OCI-LY7 (cell line): ENCODE results near the gene RPL35. TPM values are rescaled to one million over a fixed set of nuclear protein-coding genes. Genes with fewer than 3 reads are reported as not detected.
A peak's percentile ranks its signal among the peaks of the same experiment; 100 is the strongest.

Experiments
- BruUV-seq: library from RNA; stranded (reverse); fragments of 400-500 nt; replicated peaks from 2 replicates; lab custom pipeline; 2021; lab: Mats Ljungman, UMichigan
- CTCF ChIA-PET: fragments of 300-600 bp; sonication (Branson Sonifier 250); formaldehyde crosslinking; loops from one replicate; lab custom pipeline; 2022; ENCODE audit warnings: antibody characterized with exemption; ENCODE audit not compliant: unreplicated experiment; lab: Charles Lee
- POLR2A ChIA-PET: fragments of 300-600 bp; sonication (Branson Sonifier 250); formaldehyde crosslinking; loops from one replicate; lab custom pipeline; 2022; ENCODE audit warnings: antibody characterized with exemption; lab: Charles Lee
- DNase-seq: peaks from one replicate; pipeline ENCODE4 v3.0.0-alpha.2; 2015; ENCODE audit warnings: low spot score
- H2AFZ ChIP-seq: fragments of 200-600 bp; sonication (generic), shearing (Covaris generic); 2 replicates; pipeline ENCODE4 v1.6.1; 2014; ENCODE audit warnings: mild to moderate bottlenecking, antibody characterized with exemption, low read length, moderate library complexity
- H3K27ac ChIP-seq: fragments of 200-600 bp; sonication (generic); 2 replicates; pipeline ENCODE4 v1.5.1; 2014; ENCODE audit warnings: mixed run types, low read depth, mild to moderate bottlenecking, moderate library complexity, low read length, inconsistent platforms; ENCODE audit not compliant: poor library complexity, severe bottlenecking
- H3K36me3 ChIP-seq: fragments of 200-600 bp; sonication (generic); 2 replicates; pipeline ENCODE4 v1.6.1; 2014; ENCODE audit warnings: mild to moderate bottlenecking, antibody characterized with exemption, low read length, moderate library complexity, mixed read lengths; ENCODE audit not compliant: insufficient read depth
- H3K4me1 ChIP-seq: fragments of 200-600 bp; sonication (generic); 2 replicates; pipeline ENCODE4 v1.5.1; 2014; ENCODE audit warnings: mild to moderate bottlenecking, low read length; ENCODE audit not compliant: insufficient read depth, poor library complexity, severe bottlenecking
- H3K4me2 ChIP-seq: fragments of 200-600 bp; sonication (generic); 2 replicates; pipeline ENCODE4 v1.6.1; 2014; ENCODE audit warnings: mild to moderate bottlenecking, low read length
- H3K4me3 ChIP-seq: fragments of 200-600 bp; sonication (generic); 2 replicates; pipeline ENCODE4 v1.5.1; 2014; ENCODE audit warnings: mild to moderate bottlenecking, low read depth, low read length; ENCODE audit not compliant: poor library complexity, severe bottlenecking
- H3K79me2 ChIP-seq: fragments of 200-600 bp; sonication (generic); 2 replicates; pipeline ENCODE4 v1.6.1; 2016; ENCODE audit warnings: low read depth, mild to moderate bottlenecking, low read length, moderate library complexity, mixed read lengths; ENCODE audit not compliant: insufficient read depth
- H3K9me2 ChIP-seq: fragments of 200-600 bp; sonication (generic); 2 replicates; pipeline ENCODE4 v1.6.1; 2016; ENCODE audit warnings: mild to moderate bottlenecking, low read length, mixed read lengths; ENCODE audit not compliant: insufficient read depth
- H3K9me3 ChIP-seq: fragments of 200-600 bp; sonication (generic); 2 replicates; pipeline ENCODE4 v1.6.1; 2014; ENCODE audit warnings: mild to moderate bottlenecking, mixed run types, low read length, mixed read lengths
- H4K20me1 ChIP-seq: fragments of 200-600 bp; sonication (generic); 2 replicates; pipeline ENCODE4 v1.6.1; 2014; ENCODE audit warnings: mild to moderate bottlenecking, antibody characterized with exemption, low read length, moderate library complexity, mixed read lengths; ENCODE audit not compliant: insufficient read depth
- CTCF ChIP-seq: fragments of 200-600 bp; sonication (generic); conservative IDR thresholded peaks from 2 replicates; pipeline ENCODE4 v1.5.1; 2014; ENCODE audit warnings: mild to moderate bottlenecking, antibody characterized with exemption, low read length, moderate library complexity, mixed read lengths
- EZH2phosphoT487 ChIP-seq: fragments of 200-600 bp; sonication (generic); IDR thresholded peaks from 2 replicates; pipeline ENCODE4 v1.6.1; 2018; ENCODE audit warnings: low read depth, borderline replicate concordance, mild to moderate bottlenecking, mixed run types, antibody characterized with exemption, low read length, moderate library complexity, mixed read lengths
- intact Hi-C: fragments of 100-400 bp; cut with micrococcal nuclease; formaldehyde crosslinking; loops from one replicate; pipeline ENCODE4 v1.10.0; 2022; ENCODE audit not compliant: unreplicated experiment
- total RNA-seq, 2 experiments: library from RNA; depleted of rRNA in 1 of 2; stranded (reverse); fragments of >200 nt in 1 of 2; shearing (Covaris generic) in 1 of 2; gene quantifications; 2 replicates each; pipeline ENCODE4 v1.2.3, GENCODE V29; 2014 to 2022

Gene RPL35
- total RNA-seq, 2 experiments from 2014 or later, result 1,713 to 6,190 TPM

GRCh38 chr9:124871156-124871561, 9.4 kb upstream of the RPL35 start:
- CTCF ChIA-PET, result no interaction called here
- no peak for TF ChIP-seq CTCF
- no peak for TF ChIP-seq EZH2phosphoT487
- peaks cover 62% of the 10 kb centered on the region for H3K36me3 ChIP-seq

DNA sequence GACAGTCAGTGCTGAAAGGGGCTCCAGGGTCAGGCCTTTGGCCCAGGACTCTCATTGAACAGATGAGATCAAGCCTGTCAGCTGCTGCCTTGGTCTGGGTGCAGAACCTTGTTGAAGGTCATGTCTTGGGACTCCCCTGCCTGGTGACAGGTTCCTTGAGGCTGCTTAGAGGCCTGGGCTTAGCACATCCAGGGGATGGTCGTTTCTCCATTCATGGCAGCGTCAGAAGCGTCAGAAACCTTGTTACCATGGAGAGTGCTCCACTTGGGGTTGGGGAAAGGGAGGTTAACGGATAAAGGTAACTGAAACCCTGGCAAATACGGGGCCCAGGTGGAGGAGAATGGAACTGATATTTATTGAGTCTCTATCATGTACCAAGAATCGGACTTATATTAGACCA, 9.0 kb upstream of the RPL35 start:
- ChIA-PET POLR2A (interaction anchor here (0.6 to 1.9 kb wide), 4 partner anchors 19 to 969 kb away, joined by 3 to 4 read pairs (median 4); no protein-coding TSS in a partner anchor), CTCF (no interaction called here)
- H3K4me1 ChIP-seq, result peaks cover 56% of the 10 kb centered on the region
- H3K36me3 ChIP-seq, result peaks cover 58% of the 10 kb centered on the region
- H3K4me2 ChIP-seq, result peak overlapping the region; percentile 95
- no peak for DNase-seq
- peak overlapping the region; percentile 88 for H3K27ac ChIP-seq
- no peaks in the 10 kb centered on the region for H3K9me3 ChIP-seq
- no peak overlapping the region for H2AFZ ChIP-seq
- peaks cover 78% of the 10 kb centered on the region for H3K79me2 ChIP-seq
- TF ChIP-seq EZH2phosphoT487 (no peak), CTCF (no peak)
- H3K4me3 ChIP-seq, result peak overlapping the region; percentile 79
- peaks cover 36% of the 10 kb centered on the region for H4K20me1 ChIP-seq
- H3K9me2 ChIP-seq, result no peaks in the 10 kb centered on the region
- no TSS peak for BruUV-seq
- intact Hi-C loops, result loop anchor here (2.0 kb wide), 1 partner anchor 272 kb away; the partner anchor contains the start of gene SCAI

More at GRCh38 chr9:124871156-124871561, 9.4 kb upstream of the RPL35 start:
- Histone ChIP-seq H3K9me2 (no peaks in the 10 kb centered on the region), H2AFZ (no peak overlapping the region), H4K20me1 (peaks cover 36% of the 10 kb centered on the region), H3K4me1 (peaks cover 56% of the 10 kb centered on the region), H3K4me3 (peak overlapping the region; percentile 79), H3K4me2 (peak overlapping the region; percentile 95), H3K79me2 (peaks cover 78% of the 10 kb centered on the region), H3K9me3 (no peaks in the 10 kb centered on the region), H3K27ac (peak overlapping the region; percentile 88)
- no peak for DNase-seq
- BruUV-seq, result no TSS peak
- POLR2A ChIA-PET, result interaction anchor here (0.5 to 1.9 kb wide), 2 partner anchors 20 to 1559 kb away, joined by 3 to 4 read pairs; no protein-coding TSS in a partner anchor
- intact Hi-C loops, result loop anchor here (2.0 kb wide), 1 partner anchor 272 kb away; the partner anchor contains the start of gene SCAI

DNA sequence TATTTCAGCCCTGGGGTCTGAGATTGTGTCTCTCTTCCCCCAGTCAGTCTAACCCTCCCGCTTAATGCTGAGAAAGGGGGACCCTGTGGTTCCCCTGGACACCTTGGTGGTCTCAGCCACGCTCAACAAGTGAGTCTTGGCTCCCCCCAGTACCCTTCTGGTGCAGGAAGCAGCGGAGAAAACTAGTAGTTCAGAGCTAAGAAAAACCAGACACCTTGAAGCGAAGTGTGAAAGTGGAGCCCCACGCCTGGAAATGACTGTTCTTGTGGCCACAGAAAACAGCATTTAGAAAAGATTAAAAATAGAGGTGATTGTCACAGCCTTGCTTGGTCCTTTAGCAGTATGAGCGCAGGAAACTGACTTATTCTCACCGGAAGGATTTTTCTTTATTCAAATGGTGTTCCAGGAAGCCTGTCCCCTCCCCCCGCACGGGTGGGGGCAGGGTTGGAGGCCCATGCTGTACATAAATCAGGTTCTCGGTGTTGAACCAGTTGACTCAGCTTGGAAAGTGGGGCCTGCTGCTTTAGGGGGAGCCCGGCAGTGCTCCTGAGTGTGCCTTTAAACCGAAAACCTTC, 8.3 kb upstream of the RPL35 start:
- CTCF ChIA-PET, result interaction anchor here (0.7 kb wide), 1 partner anchor 30 kb away, joined by 3 read pairs; no protein-coding TSS in a partner anchor
- Histone ChIP-seq H3K9me3 (no peaks in the 10 kb centered on the region), H3K79me2 (peaks cover 75% of the 10 kb centered on the region), H3K4me1 (peaks cover 56% of the 10 kb centered on the region), H2AFZ (no peak overlapping the region), H3K4me2 (peak overlapping the region; percentile 95), H3K9me2 (no peaks in the 10 kb centered on the region), H4K20me1 (peaks cover 36% of the 10 kb centered on the region), H3K27ac (peak overlapping the region; percentile 88), H3K36me3 (peaks cover 52% of the 10 kb centered on the region), H3K4me3 (peak overlapping the region; percentile 79)
- intact Hi-C loops, result loop anchor here (2.0 to 5.0 kb wide), 3 partner anchors 71 to 372 kb away; partner anchors contain the start of genes GOLGA1, HSPA5 and SCAI
- peak; percentile 84 for DNase-seq
- TSS peak; percentile 68 for BruUV-seq
- POLR2A ChIA-PET, result interaction anchor here (0.6 to 1.9 kb wide), 6 partner anchors 10 to 970 kb away, joined by 3 to 4 read pairs (median 4); no protein-coding TSS in a partner anchor
- TF ChIP-seq EZH2phosphoT487 (no peak), CTCF (no peak)
